MM.1S (cell line): ENCODE data around the gene TBC1D25.

Experiments used
- DNase-seq: peaks from one replicate; pipeline ENCODE4 v3.0.0-alpha.2; 2015
- H2AFZ ChIP-seq: fragments of 300-600 bp; sonication (generic); 2 replicates; pipeline ENCODE4 v1.6.0; 2016; ENCODE audit warnings: antibody characterized with exemption, low read length
- H3F3A ChIP-seq: fragments of 300-600 bp; sonication (generic); 2 replicates; pipeline ENCODE4 v1.6.1; 2016; ENCODE audit warnings: mild to moderate bottlenecking, antibody characterized with exemption, low read length, moderate library complexity, mixed read lengths; ENCODE audit not compliant: insufficient read depth
- H3K27ac ChIP-seq: fragments of 300-600 bp; sonication (generic); 2 replicates; pipeline ENCODE4 v1.5.1; 2016; ENCODE audit warnings: mild to moderate bottlenecking, low read length
- H3K27me3 ChIP-seq: fragments of 300-600 bp; sonication (generic); replicated peaks from 2 replicates; pipeline ENCODE4 v1.6.0; 2016; ENCODE audit warnings: low read length; ENCODE audit not compliant: insufficient read depth
- H3K36me3 ChIP-seq: fragments of 300-600 bp; sonication (generic); replicated peaks from 2 replicates; pipeline ENCODE4 v1.6.1; 2016; ENCODE audit warnings: mild to moderate bottlenecking, low read length, mixed read lengths; ENCODE audit not compliant: insufficient read depth
- H3K4me1 ChIP-seq: fragments of 300-600 bp; sonication (generic); 2 replicates; pipeline ENCODE4 v1.6.1; 2016; ENCODE audit warnings: low read length, mixed read lengths
- H3K4me2 ChIP-seq: fragments of 300-600 bp; sonication (generic); 2 replicates; pipeline ENCODE4 v1.6.0; 2016; ENCODE audit warnings: low read depth, low read length
- H3K4me3 ChIP-seq: fragments of 300-600 bp; sonication (generic); 2 replicates; pipeline ENCODE4 v1.5.1; 2016; ENCODE audit warnings: low read length, mixed read lengths
- H3K79me2 ChIP-seq: fragments of 300-600 bp; sonication (generic); 2 replicates; pipeline ENCODE4 v1.6.1; 2016; ENCODE audit warnings: mixed run types, low read length, mixed read lengths
- H3K9ac ChIP-seq: fragments of 300-600 bp; sonication (generic); 2 replicates; pipeline ENCODE4 v1.6.1; 2016; ENCODE audit warnings: low read length, mixed read lengths
- H3K9me2 ChIP-seq: fragments of 300-600 bp; sonication (generic); replicated peaks from 2 replicates; pipeline ENCODE4 v1.6.1; 2016; ENCODE audit warnings: mild to moderate bottlenecking, low read length, mixed read lengths; ENCODE audit not compliant: insufficient read depth
- H3K9me3 ChIP-seq: fragments of 300-600 bp; sonication (generic); replicated peaks from 2 replicates; pipeline ENCODE4 v1.6.1; 2016; ENCODE audit warnings: mild to moderate bottlenecking, low read length, mixed read lengths; ENCODE audit not compliant: insufficient read depth
- H4K20me1 ChIP-seq: fragments of 300-600 bp; sonication (generic); 2 replicates; pipeline ENCODE4 v1.6.1; 2016; ENCODE audit warnings: mild to moderate bottlenecking, low read length, moderate library complexity, mixed read lengths; ENCODE audit not compliant: insufficient read depth
- CTCF ChIP-seq: fragments of 300-600 bp; sonication (generic); IDR thresholded peaks from 2 replicates; pipeline ENCODE4 v1.5.1; 2016; ENCODE audit warnings: antibody characterized with exemption, low read length, mixed read lengths
- EZH2 ChIP-seq: fragments of 300-600 bp; sonication (generic); optimal IDR thresholded peaks from 2 replicates; pipeline ENCODE3; 2017; ENCODE audit warnings: low read depth, mild to moderate bottlenecking, antibody characterized with exemption, low read length, mixed read lengths
- EZH2phosphoT487 ChIP-seq: fragments of 300-600 bp; sonication (generic); IDR thresholded peaks from 2 replicates; pipeline ENCODE4 v1.6.1; 2018; ENCODE audit warnings: antibody characterized with exemption, low read length

TBC1D25 gene

GRCh38 chrX:48611703-48612102, 72.2 kb downstream of the TBC1D25 start:
- no peaks in the 10 kb centered on the region for H3K9me2 ChIP-seq
- no peak for DNase-seq
- H2AFZ ChIP-seq, result no peak overlapping the region

More at GRCh38 chrX:48611703-48612102, 72.2 kb downstream of the TBC1D25 start:
- Histone ChIP-seq H3K9me3 (no peaks in the 10 kb centered on the region), H3K27ac (no peak overlapping the region), H4K20me1 (no peaks in the 10 kb centered on the region), H3K4me1 (no peaks in the 10 kb centered on the region), H3K4me2 (no peak overlapping the region), H3F3A (no peaks in the 10 kb centered on the region), H3K27me3 (no peaks in the 10 kb centered on the region), H3K9ac (no peak overlapping the region), H3K4me3 (no peak overlapping the region), H3K79me2 (no peaks in the 10 kb centered on the region), H3K36me3 (no peaks in the 10 kb centered on the region)
- no peak for TF ChIP-seq EZH2
- TF ChIP-seq CTCF, result no peak
- no peak for TF ChIP-seq EZH2phosphoT487
